Vagina (tissue), 2 donors: ENCODE results near the gene RARA. TPM values are rescaled to one million over a fixed set of nuclear protein-coding genes. Genes with fewer than 3 reads are reported as not detected.
A peak's percentile ranks its signal among the peaks of the same experiment; 100 is the strongest.

Source experiments
- DNase-seq, 2 donors: peaks; one replicate each; pipeline ENCODE4 v3.0.0-alpha.2; 2017; ENCODE audit errors: extremely low spot score in 2 of 2
- H3K27ac ChIP-seq: fragments of 200-600 bp; sonication (generic); one replicate; pipeline ENCODE4 v1.5.1; 2019
- H3K27me3 ChIP-seq: fragments of 200-600 bp; sonication (generic); one replicate; pipeline ENCODE4 v1.5.1; 2019
- H3K36me3 ChIP-seq, 2 donors: fragments of 200-600 bp; sonication (generic); one replicate each; pipeline ENCODE4 v1.5.1; 2017 to 2019
- H3K4me1 ChIP-seq: fragments of 200-600 bp; sonication (generic); one replicate; pipeline ENCODE4 v1.5.1; 2019
- H3K4me3 ChIP-seq, 2 donors: fragments of 200-600 bp; sonication (generic); 1 replicate in 1 of 2; 2 replicates in 1 of 2; pipeline ENCODE4 v1.5.1; 2016 to 2019
- H3K9me3 ChIP-seq: fragments of 200-600 bp; sonication (generic); one replicate; pipeline ENCODE4 v1.5.1; 2019
- CTCF ChIP-seq, 3 experiments: fragments of 450-650 bp in 2 of 3; fragments of 200-600 bp in 1 of 3; sonication (generic) in 1 of 3; IDR thresholded peaks; one replicate each; pipeline ENCODE4 v1.5.1; 2017 to 2019; ENCODE audit warnings: antibody characterized with exemption in 3 of 3, mild to moderate bottlenecking in 2 of 3, moderate library complexity in 2 of 3
- POLR2A ChIP-seq, 2 donors: fragments of 450-650 bp; IDR thresholded peaks; one replicate each; pipeline ENCODE4 v1.6.1; 2017; ENCODE audit warnings: antibody characterized with exemption in 2 of 2, mild to moderate bottlenecking in 2 of 2, moderate library complexity in 2 of 2
- POLR2AphosphoS5 ChIP-seq, 2 donors: sonication (generic); formaldehyde crosslinking; IDR thresholded peaks; one replicate each; pipeline ENCODE4 v1.9.0; 2017; ENCODE audit warnings: antibody characterized with exemption in 2 of 2, mild to moderate bottlenecking in 2 of 2, low read depth in 1 of 2; ENCODE audit not compliant: insufficient read depth in 1 of 2
- intact Hi-C: fragments of 100-400 bp; cut with DNase I; formaldehyde crosslinking; loops from one replicate; pipeline ENCODE4 v1.15.1; 2023
- total RNA-seq: library from RNA; depleted of rRNA; stranded (reverse); fragments of >200 nt; gene quantifications from one replicate; pipeline ENCODE4 v1.2.3, GENCODE V29; 2016

The RARA gene
- total RNA-seq, 1 donor from 2014 or later: 58.9 TPM

- TF ChIP-seq POLR2AphosphoS5 (IDR thresholded peaks at IDR 0.05; ENCODE audit: insufficient read depth in 1 of 2, low read depth in 1 of 2) (peak in 1 of 2 donors; percentile 40), CTCF (IDR thresholded peaks at IDR 0.05) (no peak)
- Histone ChIP-seq H3K9me3 (no peaks in the 10 kb centered on the region), H3K4me1 (peaks cover 89% of the 10 kb centered on the region), H3K36me3 (no peaks in the 10 kb centered on the region), H3K27me3 (no peaks in the 10 kb centered on the region), H3K4me3 (no peak overlapping the region), H3K27ac (peak overlapping the region; percentile 97)
- DNase-seq: no peak
- intact Hi-C loops: no loop called here
Measured at GRCh38 chr17:40338941-40339649, 30.1 kb downstream of the RARA start.

- no peak for TF ChIP-seq CTCF (IDR thresholded peaks at IDR 0.05)
- no peak for TF ChIP-seq POLR2A (IDR thresholded peaks at IDR 0.05)
- no peak for TF ChIP-seq POLR2AphosphoS5 (IDR thresholded peaks at IDR 0.05; ENCODE audit: insufficient read depth in 1 of 2, low read depth in 1 of 2)
- intact Hi-C loops: no loop called here
- Histone ChIP-seq H3K36me3 (no peaks in the 10 kb centered on the region), H3K27ac (peak overlapping the region; percentile 97), H3K4me3 (no peak overlapping the region), H3K27me3 (no peaks in the 10 kb centered on the region), H3K9me3 (no peaks in the 10 kb centered on the region), H3K4me1 (peaks cover 89% of the 10 kb centered on the region)
- no peak for DNase-seq
Measured at GRCh38 chr17:40340327-40340726, 31.3 kb downstream of the RARA start.

GRCh38 chr17:40340880-40341807 lies 32.2 kb downstream of the RARA start:
- Histone ChIP-seq H3K36me3 (no peaks in the 10 kb centered on the region), H3K9me3 (no peaks in the 10 kb centered on the region), H3K27me3 (no peaks in the 10 kb centered on the region), H3K4me1 (peaks cover 89% of the 10 kb centered on the region), H3K27ac (peak overlapping the region; percentile 97), H3K4me3 (peak overlapping the region; percentile 76 to 78)
- no peak for DNase-seq
- peak in 1 of 2 donors; percentile 54 for TF ChIP-seq POLR2A (IDR thresholded peaks at IDR 0.05)
- peak in 1 of 3 experiments; percentile 14 for TF ChIP-seq CTCF (IDR thresholded peaks at IDR 0.05)
- peak; percentile 77 to 87 for TF ChIP-seq POLR2AphosphoS5 (IDR thresholded peaks at IDR 0.05; ENCODE audit: insufficient read depth in 1 of 2, low read depth in 1 of 2)
- intact Hi-C loops: no loop called here

GRCh38 chr17:40341808-40342503 lies 33.0 kb downstream of the RARA start:
- no peak for DNase-seq

More at GRCh38 chr17:40341808-40342503, 33.0 kb downstream of the RARA start:
- Histone ChIP-seq H3K27me3 (no peaks in the 10 kb centered on the region), H3K9me3 (no peaks in the 10 kb centered on the region), H3K4me1 (peaks cover 89% of the 10 kb centered on the region), H3K4me3 (peak overlapping the region; percentile 76 to 78), H3K36me3 (no peaks in the 10 kb centered on the region), H3K27ac (peak overlapping the region; percentile 97)
- intact Hi-C loops: no loop called here
- TF ChIP-seq POLR2AphosphoS5 (IDR thresholded peaks at IDR 0.05; ENCODE audit: insufficient read depth in 1 of 2, low read depth in 1 of 2) (peak in 1 of 2 donors; percentile 70), POLR2A (IDR thresholded peaks at IDR 0.05) (peak in 1 of 2 donors; percentile 55), CTCF (IDR thresholded peaks at IDR 0.05) (no peak)
